T-helper 2 cell treated with Interferon-gamma antibody and Interleukin-4, amounts not matched to agents 5 μg/mL and 100 μg/mL, for 36 hours (primary cell): ENCODE measurements around the gene SPDYE16.
"Not testable (repeated sequence)": the region's sequence is repeated elsewhere in the genome, so short reads cannot be mapped to it uniquely, and the experiment has no call there.

Experiments
- DNase-seq: peaks from one replicate; pipeline ENCODE4 v3.0.0; 2021; ENCODE audit warnings: low spot score
- H3K27ac Mint-ChIP-seq: one replicate; pipeline ENCODE4 v1.8.0; 2021; ENCODE audit warnings: mild to moderate bottlenecking, mixed read lengths
- H3K27me3 Mint-ChIP-seq: one replicate; pipeline ENCODE4 v1.8.0; 2021; ENCODE audit warnings: low read depth, mixed read lengths
- H3K36me3 Mint-ChIP-seq: one replicate; pipeline ENCODE4 v1.8.0; 2021; ENCODE audit warnings: low read depth, mixed read lengths
- H3K4me1 Mint-ChIP-seq: one replicate; pipeline ENCODE4 v1.8.0; 2021; ENCODE audit warnings: low read depth, mixed read lengths
- H3K4me3 Mint-ChIP-seq: one replicate; pipeline ENCODE4 v1.8.0; 2022; ENCODE audit warnings: mild to moderate bottlenecking, moderate library complexity, mixed read lengths
- H3K9me3 Mint-ChIP-seq: one replicate; pipeline ENCODE4 v1.8.0; 2021; ENCODE audit warnings: mixed read lengths

The SPDYE16 gene

GRCh38 chr7:76503244-76503643 lies 39.9 kb downstream of the SPDYE16 start:
- not testable (repeated sequence) for H3K27me3 Mint-ChIP-seq, H3K4me1 Mint-ChIP-seq, H3K27ac Mint-ChIP-seq, H3K36me3 Mint-ChIP-seq, DNase-seq, H3K4me3 Mint-ChIP-seq, H3K9me3 Mint-ChIP-seq

GRCh38 chr7:76502836-76503235 lies 40.3 kb downstream of the SPDYE16 start:
- H3K27me3 Mint-ChIP-seq, H3K36me3 Mint-ChIP-seq, H3K4me3 Mint-ChIP-seq, H3K27ac Mint-ChIP-seq, H3K9me3 Mint-ChIP-seq, H3K4me1 Mint-ChIP-seq, DNase-seq: not testable (repeated sequence)

- not testable (repeated sequence) for H3K9me3 Mint-ChIP-seq, H3K27ac Mint-ChIP-seq
Measured at GRCh38 chr7:76502224-76502623, 40.9 kb downstream of the SPDYE16 start.

GRCh38 chr7:76499924-76500241 lies 43.2 kb downstream of the SPDYE16 start:
- not testable (repeated sequence) for H3K36me3 Mint-ChIP-seq, H3K4me3 Mint-ChIP-seq, H3K27ac Mint-ChIP-seq, H3K4me1 Mint-ChIP-seq, H3K9me3 Mint-ChIP-seq, DNase-seq, H3K27me3 Mint-ChIP-seq

More at GRCh38 chr7:76502224-76502623, 40.9 kb downstream of the SPDYE16 start:
- not testable (repeated sequence) for H3K36me3 Mint-ChIP-seq, H3K27me3 Mint-ChIP-seq, H3K4me3 Mint-ChIP-seq, DNase-seq, H3K4me1 Mint-ChIP-seq

GRCh38 chr7:76499201-76499923 lies 43.7 kb downstream of the SPDYE16 start:
- H3K36me3 Mint-ChIP-seq, H3K27ac Mint-ChIP-seq, H3K4me1 Mint-ChIP-seq, DNase-seq, H3K9me3 Mint-ChIP-seq, H3K4me3 Mint-ChIP-seq, H3K27me3 Mint-ChIP-seq: not testable (repeated sequence)

- H3K4me1 Mint-ChIP-seq, H3K9me3 Mint-ChIP-seq, DNase-seq, H3K27ac Mint-ChIP-seq, H3K36me3 Mint-ChIP-seq, H3K4me3 Mint-ChIP-seq, H3K27me3 Mint-ChIP-seq: not testable (repeated sequence)
Measured at GRCh38 chr7:76498583-76499200, 44.4 kb downstream of the SPDYE16 start.

- not testable (repeated sequence) for H3K4me1 Mint-ChIP-seq, H3K9me3 Mint-ChIP-seq, H3K36me3 Mint-ChIP-seq, H3K27me3 Mint-ChIP-seq, H3K4me3 Mint-ChIP-seq, H3K27ac Mint-ChIP-seq, DNase-seq
Measured at GRCh38 chr7:76497918-76498582, 45.0 kb downstream of the SPDYE16 start.

GRCh38 chr7:76495717-76496116 lies 47.4 kb downstream of the SPDYE16 start:
- not testable (repeated sequence) for H3K27ac Mint-ChIP-seq, H3K36me3 Mint-ChIP-seq, H3K4me3 Mint-ChIP-seq, DNase-seq, H3K9me3 Mint-ChIP-seq, H3K4me1 Mint-ChIP-seq, H3K27me3 Mint-ChIP-seq

GRCh38 chr7:76492139-76492538 lies 51.0 kb downstream of the SPDYE16 start:
- not testable (repeated sequence) for H3K27ac Mint-ChIP-seq, H3K4me1 Mint-ChIP-seq, H3K27me3 Mint-ChIP-seq, H3K9me3 Mint-ChIP-seq, DNase-seq, H3K4me3 Mint-ChIP-seq, H3K36me3 Mint-ChIP-seq

GRCh38 chr7:76487969-76488368 lies 55.1 kb downstream of the SPDYE16 start:
- H3K27ac Mint-ChIP-seq, DNase-seq, H3K4me1 Mint-ChIP-seq, H3K4me3 Mint-ChIP-seq, H3K27me3 Mint-ChIP-seq, H3K9me3 Mint-ChIP-seq, H3K36me3 Mint-ChIP-seq: not testable (repeated sequence)

- H3K9me3 Mint-ChIP-seq, H3K27me3 Mint-ChIP-seq, H3K4me1 Mint-ChIP-seq, H3K36me3 Mint-ChIP-seq: not testable (repeated sequence)
- Mint-ChIP-seq H3K4me3 (peak overlapping the region; percentile 49), H3K27ac (peak overlapping the region; percentile 84)
- peak; percentile 36 for DNase-seq
Measured at GRCh38 chr7:76486618-76487017, 56.5 kb downstream of the SPDYE16 start.

GRCh38 chr7:76485822-76486610 lies 57.1 kb downstream of the SPDYE16 start:
- not testable (repeated sequence) for DNase-seq, H3K4me1 Mint-ChIP-seq, H3K27me3 Mint-ChIP-seq, H3K36me3 Mint-ChIP-seq, H3K9me3 Mint-ChIP-seq, H3K27ac Mint-ChIP-seq, H3K4me3 Mint-ChIP-seq

- H3K36me3 Mint-ChIP-seq, H3K4me3 Mint-ChIP-seq, H3K27ac Mint-ChIP-seq, H3K9me3 Mint-ChIP-seq, H3K4me1 Mint-ChIP-seq, DNase-seq, H3K27me3 Mint-ChIP-seq: not testable (repeated sequence)
Measured at GRCh38 chr7:76484456-76484855, 58.6 kb downstream of the SPDYE16 start.

- H3K27ac Mint-ChIP-seq, H3K36me3 Mint-ChIP-seq, H3K4me1 Mint-ChIP-seq, DNase-seq, H3K27me3 Mint-ChIP-seq, H3K9me3 Mint-ChIP-seq, H3K4me3 Mint-ChIP-seq: not testable (repeated sequence)
Measured at GRCh38 chr7:76483081-76483480, 60.0 kb downstream of the SPDYE16 start.
